ENCODE results near the gene COQ7. TPM values are rescaled to one million over a fixed set of nuclear protein-coding genes. Genes with fewer than 3 reads are reported as not detected.

The COQ7 gene
- total and polyA plus RNA-seq, 2 experiments from 2014 or later = 17.9 to 21.7 TPM

DNA sequence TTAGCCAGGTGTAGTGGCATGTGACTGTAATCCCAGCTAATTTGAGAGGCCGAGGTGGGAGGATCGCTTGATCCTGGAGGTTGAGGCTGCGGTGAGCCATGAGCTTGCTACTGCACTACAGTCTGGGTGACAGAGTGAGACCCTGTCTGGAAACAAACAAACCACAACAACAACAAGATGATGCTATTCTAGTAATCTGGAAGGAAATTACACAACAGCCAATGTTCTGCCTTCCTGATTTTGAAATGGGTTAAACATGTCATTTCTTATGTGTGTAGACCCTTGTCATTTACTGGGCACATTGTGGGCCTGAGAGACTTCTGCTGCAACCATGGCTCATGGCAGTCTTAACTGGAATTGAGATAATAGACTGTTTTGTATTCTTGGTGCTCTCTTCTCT lies 5.9 kb downstream of the COQ7 start:
- no peak for ATAC-seq
- Histone ChIP-seq H4K20me1 (replicated peaks; ENCODE audit: insufficient read depth) (no peaks in the 10 kb centered on the region), H3K9me2 (ENCODE audit: insufficient read depth) (no peaks in the 10 kb centered on the region), H3K79me2 (replicated peaks; ENCODE audit: insufficient read depth) (peaks cover 9% of the 10 kb centered on the region), H3K4me1 (ENCODE audit: insufficient read depth) (no peaks in the 10 kb centered on the region; the same call in 1 of the 2 replicates), H3K4me2 (no peak overlapping the region), H3K4me3 (no peak overlapping the region), H3K27ac (ENCODE audit: low read depth) (no peak overlapping the region), H2AFZ (no peak overlapping the region), H3K36me3 (ENCODE audit: insufficient read depth) (no peaks in the 10 kb centered on the region; the same call in 1 of the 2 replicates), H3F3A (replicated peaks; ENCODE audit: low read depth) (0 out of 2 replicates have a peak, but pooled peaks cover under 1% of the 10 kb centered on the region), H3K27me3 (ENCODE audit: insufficient read depth) (no peaks in the 10 kb centered on the region)
- TF ChIP-seq ZNF114 (CRISPR knock-in tag; IDR thresholded peaks at IDR 0.05) = no peak
- no peak for TF ChIP-seq STAT1 (IDR thresholded peaks at IDR 0.05; ENCODE audit: unreplicated experiment)
- no peak for TF ChIP-seq CREB1 (CRISPR knock-in tag; IDR thresholded peaks at IDR 0.05; ENCODE audit: low read depth)
- TF ChIP-seq EZH2 (IDR thresholded peaks at IDR 0.05; ENCODE audit: low read depth, unreplicated experiment) = no peak
- TF ChIP-seq, protein P1, sequence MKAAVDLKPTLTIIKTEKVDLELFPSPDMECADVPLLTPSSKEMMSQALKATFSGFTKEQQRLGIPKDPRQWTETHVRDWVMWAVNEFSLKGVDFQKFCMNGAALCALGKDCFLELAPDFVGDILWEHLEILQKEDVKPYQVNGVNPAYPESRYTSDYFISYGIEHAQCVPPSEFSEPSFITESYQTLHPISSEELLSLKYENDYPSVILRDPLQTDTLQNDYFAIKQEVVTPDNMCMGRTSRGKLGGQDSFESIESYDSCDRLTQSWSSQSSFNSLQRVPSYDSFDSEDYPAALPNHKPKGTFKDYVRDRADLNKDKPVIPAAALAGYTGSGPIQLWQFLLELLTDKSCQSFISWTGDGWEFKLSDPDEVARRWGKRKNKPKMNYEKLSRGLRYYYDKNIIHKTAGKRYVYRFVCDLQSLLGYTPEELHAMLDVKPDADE (IDR thresholded peaks at IDR 0.05) = no peak
- no peak for TF ChIP-seq NANOG (IDR thresholded peaks at IDR 0.05; ENCODE audit: borderline replicate concordance)
- TF ChIP-seq POLR2AphosphoS5 (IDR thresholded peaks at IDR 0.05; ENCODE audit: low read depth) = no peak
- no peak for TF ChIP-seq JUNB (IDR thresholded peaks at IDR 0.05; ENCODE audit: unreplicated experiment)
- TF ChIP-seq, protein P2, sequence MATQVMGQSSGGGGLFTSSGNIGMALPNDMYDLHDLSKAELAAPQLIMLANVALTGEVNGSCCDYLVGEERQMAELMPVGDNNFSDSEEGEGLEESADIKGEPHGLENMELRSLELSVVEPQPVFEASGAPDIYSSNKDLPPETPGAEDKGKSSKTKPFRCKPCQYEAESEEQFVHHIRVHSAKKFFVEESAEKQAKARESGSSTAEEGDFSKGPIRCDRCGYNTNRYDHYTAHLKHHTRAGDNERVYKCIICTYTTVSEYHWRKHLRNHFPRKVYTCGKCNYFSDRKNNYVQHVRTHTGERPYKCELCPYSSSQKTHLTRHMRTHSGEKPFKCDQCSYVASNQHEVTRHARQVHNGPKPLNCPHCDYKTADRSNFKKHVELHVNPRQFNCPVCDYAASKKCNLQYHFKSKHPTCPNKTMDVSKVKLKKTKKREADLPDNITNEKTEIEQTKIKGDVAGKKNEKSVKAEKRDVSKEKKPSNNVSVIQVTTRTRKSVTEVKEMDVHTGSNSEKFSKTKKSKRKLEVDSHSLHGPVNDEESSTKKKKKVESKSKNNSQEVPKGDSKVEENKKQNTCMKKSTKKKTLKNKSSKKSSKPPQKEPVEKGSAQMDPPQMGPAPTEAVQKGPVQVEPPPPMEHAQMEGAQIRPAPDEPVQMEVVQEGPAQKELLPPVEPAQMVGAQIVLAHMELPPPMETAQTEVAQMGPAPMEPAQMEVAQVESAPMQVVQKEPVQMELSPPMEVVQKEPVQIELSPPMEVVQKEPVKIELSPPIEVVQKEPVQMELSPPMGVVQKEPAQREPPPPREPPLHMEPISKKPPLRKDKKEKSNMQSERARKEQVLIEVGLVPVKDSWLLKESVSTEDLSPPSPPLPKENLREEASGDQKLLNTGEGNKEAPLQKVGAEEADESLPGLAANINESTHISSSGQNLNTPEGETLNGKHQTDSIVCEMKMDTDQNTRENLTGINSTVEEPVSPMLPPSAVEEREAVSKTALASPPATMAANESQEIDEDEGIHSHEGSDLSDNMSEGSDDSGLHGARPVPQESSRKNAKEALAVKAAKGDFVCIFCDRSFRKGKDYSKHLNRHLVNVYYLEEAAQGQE (IDR thresholded peaks at IDR 0.05; ENCODE audit: unreplicated experiment) = no peak
- TF ChIP-seq EZH2phosphoT487 (IDR thresholded peaks at IDR 0.05; ENCODE audit: unreplicated experiment) = no peak
- peaks cover 2% of the 10 kb centered on the region for H3K27me3 Mint-ChIP-seq (ENCODE audit: insufficient read depth, low read depth, poor library complexity)
- H3K27ac Mint-ChIP-seq = no peak overlapping the region
- no peaks in the 10 kb centered on the region; the same call in 2 of the 3 replicates for H3K9me3 Mint-ChIP-seq
- H3K4me3 Mint-ChIP-seq = no peak overlapping the region
- H3K36me3 Mint-ChIP-seq (ENCODE audit: low read depth) = peaks cover 16% of the 10 kb centered on the region; the same call in 2 of the 3 replicates
- no peaks in the 10 kb centered on the region; the same call in 2 of the 3 replicates for H3K4me1 Mint-ChIP-seq
- DNase-seq (ENCODE audit: low spot score) = no peak

- H3K4me3 ChIP-seq = no peak overlapping the region
- no peaks in the 10 kb centered on the region for H4K20me1 ChIP-seq (replicated peaks; ENCODE audit: insufficient read depth)
- no peaks in the 10 kb centered on the region for H3K9me2 ChIP-seq (ENCODE audit: insufficient read depth)
- TF ChIP-seq STAT1 (IDR thresholded peaks at IDR 0.05; ENCODE audit: unreplicated experiment) (no peak), EZH2phosphoT487 (IDR thresholded peaks at IDR 0.05; ENCODE audit: unreplicated experiment) (no peak), EZH2 (IDR thresholded peaks at IDR 0.05; ENCODE audit: low read depth, unreplicated experiment) (no peak), POLR2AphosphoS5 (IDR thresholded peaks at IDR 0.05; ENCODE audit: low read depth) (no peak), ZNF114 (CRISPR knock-in tag; IDR thresholded peaks at IDR 0.05) (no peak), CTCF (conservative IDR thresholded peaks at IDR 0.05; ENCODE audit: low read depth in 2 of 2) (no peak), ZNF331 (CRISPR knock-in tag; IDR thresholded peaks at IDR 0.05; ENCODE audit: low read depth) (no peak)
- H3K36me3 ChIP-seq (ENCODE audit: insufficient read depth) = peaks cover 3% of the 10 kb centered on the region; the same call in 1 of the 2 replicates
- Mint-ChIP-seq H3K27me3 (ENCODE audit: insufficient read depth, low read depth, poor library complexity) (peaks cover 2% of the 10 kb centered on the region), H3K27ac (no peak overlapping the region), H3K4me3 (no peak overlapping the region), H3K4me1 (no peaks in the 10 kb centered on the region; the same call in 2 of the 3 replicates), H3K9me3 (no peaks in the 10 kb centered on the region; the same call in 2 of the 3 replicates), H3K36me3 (ENCODE audit: low read depth) (peaks cover 20% of the 10 kb centered on the region; the same call in 2 of the 3 replicates)
- H2AFZ ChIP-seq = no peak overlapping the region
- H3K4me2 ChIP-seq = no peak overlapping the region
- ATAC-seq = no peak
- H3K27ac ChIP-seq (ENCODE audit: low read depth) = no peak overlapping the region
- H3F3A ChIP-seq (replicated peaks; ENCODE audit: low read depth) = no peaks in the 10 kb centered on the region
- no peaks in the 10 kb centered on the region for H3K27me3 ChIP-seq (ENCODE audit: insufficient read depth)
- peaks cover 4% of the 10 kb centered on the region; the same call in 1 of the 2 replicates for H3K79me2 ChIP-seq (replicated peaks; ENCODE audit: insufficient read depth)
- no peak for DNase-seq (ENCODE audit: low spot score)
- H3K4me1 ChIP-seq (ENCODE audit: insufficient read depth) = no peaks in the 10 kb centered on the region
Observed at GRCh38 chr16:19073863-19074262, 6.4 kb downstream of the COQ7 start.

Data from GM23338 (cell line).